ENCODE measurements around the gene SLC4A2. TPM values are rescaled to one million over a fixed set of nuclear protein-coding genes. Genes with fewer than 3 reads are reported as not detected.

The SLC4A2 gene
- total RNA-seq, 1 experiment from 2014 or later, result 164 TPM

GRCh38 chr7:151061213-151062110 is 2.1 kb downstream of the SLC4A2 start:
- Mint-ChIP-seq H3K4me3 (peak overlapping the region; percentile 83), H3K27me3 (ENCODE audit: low read depth) (peaks cover 4% of the 10 kb centered on the region), H3K36me3 (peaks cover 6% of the 10 kb centered on the region), H3K27ac (0 out of 2 replicates have a peak overlapping the region, but pooled peaks have one; percentile 57), H3K4me1 (peaks cover 38% of the 10 kb centered on the region), H3K9me3 (no peaks in the 10 kb centered on the region)
- ATAC-seq (no peak), DNase-seq (ENCODE audit: low spot score) (peak; percentile 35)
- ChIA-PET POLR2A (interaction anchor here (1.3 to 2.3 kb wide), 8 partner anchors 11 to 166 kb away, joined by 4 to 13 read pairs (median 9); partner anchors contain the start of genes ABCB8, ABCF2, FASTK and TMUB1), CTCF (interaction anchor here (0.5 to 3.5 kb wide), 30 partner anchors 11 to 189 kb away, joined by 3 to 36 read pairs (median 6); partner anchors contain the start of genes ABCB8, FASTK and H2BK1)
- no peak for TF ChIP-seq TCF7 (CRISPR knock-in tag; IDR thresholded peaks at IDR 0.05; ENCODE audit: low read depth)
- TF ChIP-seq, protein P1, sequence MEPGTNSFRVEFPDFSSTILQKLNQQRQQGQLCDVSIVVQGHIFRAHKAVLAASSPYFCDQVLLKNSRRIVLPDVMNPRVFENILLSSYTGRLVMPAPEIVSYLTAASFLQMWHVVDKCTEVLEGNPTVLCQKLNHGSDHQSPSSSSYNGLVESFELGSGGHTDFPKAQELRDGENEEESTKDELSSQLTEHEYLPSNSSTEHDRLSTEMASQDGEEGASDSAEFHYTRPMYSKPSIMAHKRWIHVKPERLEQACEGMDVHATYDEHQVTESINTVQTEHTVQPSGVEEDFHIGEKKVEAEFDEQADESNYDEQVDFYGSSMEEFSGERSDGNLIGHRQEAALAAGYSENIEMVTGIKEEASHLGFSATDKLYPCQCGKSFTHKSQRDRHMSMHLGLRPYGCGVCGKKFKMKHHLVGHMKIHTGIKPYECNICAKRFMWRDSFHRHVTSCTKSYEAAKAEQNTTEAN (CRISPR knock-in tag; IDR thresholded peaks at IDR 0.05), result no peak
- no peak for TF ChIP-seq IRF1 (CRISPR knock-in tag; IDR thresholded peaks at IDR 0.05)
- TF ChIP-seq TEAD1 (CRISPR knock-in tag; IDR thresholded peaks at IDR 0.05), result 0 out of 2 replicates have a peak, but pooled peaks have one; percentile 10
- TF ChIP-seq HMGA2 (CRISPR knock-in tag; IDR thresholded peaks at IDR 0.05), result no peak

GRCh38 chr7:151062111-151062398 is 2.7 kb downstream of the SLC4A2 start:
- TF ChIP-seq USF1 (CRISPR knock-in tag; IDR thresholded peaks at IDR 0.05) (no peak), JUN (CRISPR knock-in tag; IDR thresholded peaks at IDR 0.05) (no peak), NR3C1 (CRISPR knock-in tag; conservative IDR thresholded peaks at IDR 0.05; ENCODE audit: low read depth) (no peak), IRF2 (CRISPR knock-in tag; IDR thresholded peaks at IDR 0.05; ENCODE audit: borderline replicate concordance, low read depth) (no peak), NFATC4 (CRISPR knock-in tag; IDR thresholded peaks at IDR 0.05) (no peak), NR2C2 (CRISPR knock-in tag; IDR thresholded peaks at IDR 0.05) (no peak), HMGA2 (CRISPR knock-in tag; IDR thresholded peaks at IDR 0.05) (no peak), TCF7 (CRISPR knock-in tag; IDR thresholded peaks at IDR 0.05; ENCODE audit: low read depth) (no peak), CREB1 (CRISPR knock-in tag; IDR thresholded peaks at IDR 0.05) (no peak), ZNF219 (CRISPR knock-in tag; IDR thresholded peaks at IDR 0.05; ENCODE audit: borderline replicate concordance) (no peak), FOXK1 (CRISPR knock-in tag; IDR thresholded peaks at IDR 0.05) (no peak), ETV6 (CRISPR knock-in tag; IDR thresholded peaks at IDR 0.05) (no peak), TEAD4 (CRISPR knock-in tag; IDR thresholded peaks at IDR 0.05) (no peak), SMAD4 (CRISPR knock-in tag; IDR thresholded peaks at IDR 0.05) (no peak), E2F1 (CRISPR knock-in tag; IDR thresholded peaks at IDR 0.05) (no peak)
- TF ChIP-seq, protein P2, sequence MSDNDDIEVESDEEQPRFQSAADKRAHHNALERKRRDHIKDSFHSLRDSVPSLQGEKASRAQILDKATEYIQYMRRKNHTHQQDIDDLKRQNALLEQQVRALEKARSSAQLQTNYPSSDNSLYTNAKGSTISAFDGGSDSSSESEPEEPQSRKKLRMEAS (CRISPR knock-in tag; IDR thresholded peaks at IDR 0.05), result no peak
- 0 out of 2 replicates have a peak overlapping the region, but pooled peaks have one; percentile 57 for H3K27ac Mint-ChIP-seq
- H3K27me3 Mint-ChIP-seq (ENCODE audit: low read depth), result peaks cover 2% of the 10 kb centered on the region; the same call in 1 of the 2 replicates
- peaks cover 32% of the 10 kb centered on the region for H3K4me1 Mint-ChIP-seq
- H3K4me3 Mint-ChIP-seq, result peak overlapping the region; percentile 83
- DNase-seq (ENCODE audit: low spot score), result no peak
- no peaks in the 10 kb centered on the region for H3K9me3 Mint-ChIP-seq
- H3K36me3 Mint-ChIP-seq, result peaks cover 8% of the 10 kb centered on the region
- no peak for ATAC-seq
- CTCF ChIA-PET, result interaction anchor here (0.5 to 2.6 kb wide), 29 partner anchors 11 to 182 kb away, joined by 3 to 36 read pairs (median 5); partner anchors contain the start of genes ABCB8, FASTK and H2BK1
- POLR2A ChIA-PET, result interaction anchor here (1.3 to 2.3 kb wide), 9 partner anchors 11 to 165 kb away, joined by 4 to 13 read pairs (median 9); partner anchors contain the start of genes ABCB8, ABCF2, FASTK and TMUB1
